HG03354 (cell line): ENCODE measurements around the gene ERBB2.
"Not testable (repeated sequence)": the region's sequence is repeated elsewhere in the genome, so short reads cannot be mapped to it uniquely, and the experiment has no call there.

ENCODE experiments used
- ATAC-seq: cut with Tn5 transposase; IDR thresholded peaks from one replicate; pipeline ENCODE4 v1.9.1; 2021; ENCODE audit warnings: mild to moderate bottlenecking; ENCODE audit not compliant: unreplicated experiment, poor library complexity, severe bottlenecking

ERBB2 gene

DNA sequence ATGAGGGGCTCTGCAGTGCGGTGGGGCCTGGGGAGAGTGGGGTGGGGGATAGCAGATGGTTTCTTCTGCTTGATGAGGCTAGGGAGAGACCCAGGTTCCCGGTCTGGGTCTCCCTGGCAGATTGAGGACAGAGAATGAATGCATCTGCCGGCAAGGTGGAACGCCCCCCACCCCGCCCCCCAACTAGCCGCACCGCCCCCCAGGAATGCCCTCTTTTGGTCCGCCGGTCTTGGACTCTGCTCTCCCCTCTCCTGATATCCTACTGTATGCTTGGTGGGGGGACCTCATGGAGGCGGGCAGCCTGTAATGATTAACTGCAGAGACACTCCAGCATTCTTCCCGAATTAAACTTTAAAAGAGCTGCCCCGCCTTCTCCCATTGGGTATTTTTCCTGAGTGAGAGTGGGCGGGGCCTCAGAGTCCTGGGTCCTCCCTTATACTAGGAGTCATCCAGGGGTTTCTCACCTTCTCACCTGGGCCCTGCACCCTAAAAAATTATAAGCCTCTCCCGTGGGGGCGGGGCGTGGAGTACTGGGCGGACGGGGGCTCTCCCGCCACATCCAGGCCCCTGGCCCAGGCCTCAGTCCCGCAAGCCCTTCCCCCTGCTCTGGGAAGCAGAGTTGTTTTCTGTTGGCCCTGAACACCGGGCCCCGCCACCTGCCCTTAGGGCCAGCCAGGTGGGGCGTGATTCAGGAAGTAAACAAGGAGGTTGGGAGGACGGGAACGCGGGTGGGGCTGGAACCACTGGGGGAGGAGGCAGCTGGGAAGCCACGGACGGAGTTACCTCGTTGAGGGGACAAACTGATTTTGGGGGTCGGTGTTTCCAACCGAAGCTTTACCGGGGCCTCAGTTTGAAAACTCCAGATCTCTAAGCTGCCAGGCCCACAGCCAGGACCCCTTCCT is 39.4 kb downstream of the ERBB2 start:
- ATAC-seq: no peak

DNA sequence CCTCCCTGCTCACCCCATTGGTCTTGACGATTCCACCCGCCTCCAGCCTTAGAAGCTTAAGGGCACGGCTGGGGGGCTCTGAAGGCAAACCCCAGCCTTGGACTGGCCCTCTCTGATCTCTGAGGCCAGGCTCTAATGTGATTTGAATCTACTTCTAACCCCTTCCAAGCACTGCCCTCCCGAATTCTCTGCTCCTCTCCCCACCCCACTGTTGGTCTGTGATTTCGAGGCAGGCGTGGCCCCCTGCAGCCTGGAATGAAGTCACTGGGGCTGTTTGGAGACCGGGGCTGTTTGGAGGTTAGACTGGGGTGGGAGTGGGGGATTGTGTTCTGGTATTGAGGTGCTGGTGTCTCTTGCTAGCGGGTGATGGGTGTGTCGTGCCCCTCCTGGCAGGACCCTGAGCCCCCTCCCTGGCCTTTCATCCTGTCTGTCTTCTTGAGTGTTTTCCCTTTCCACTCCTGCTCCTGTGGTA is 40.1 kb downstream of the ERBB2 start:
- ATAC-seq: no peak

GRCh38 chr17:39740357-39741111 is 40.7 kb downstream of the ERBB2 start:
- no peak for ATAC-seq

DNA sequence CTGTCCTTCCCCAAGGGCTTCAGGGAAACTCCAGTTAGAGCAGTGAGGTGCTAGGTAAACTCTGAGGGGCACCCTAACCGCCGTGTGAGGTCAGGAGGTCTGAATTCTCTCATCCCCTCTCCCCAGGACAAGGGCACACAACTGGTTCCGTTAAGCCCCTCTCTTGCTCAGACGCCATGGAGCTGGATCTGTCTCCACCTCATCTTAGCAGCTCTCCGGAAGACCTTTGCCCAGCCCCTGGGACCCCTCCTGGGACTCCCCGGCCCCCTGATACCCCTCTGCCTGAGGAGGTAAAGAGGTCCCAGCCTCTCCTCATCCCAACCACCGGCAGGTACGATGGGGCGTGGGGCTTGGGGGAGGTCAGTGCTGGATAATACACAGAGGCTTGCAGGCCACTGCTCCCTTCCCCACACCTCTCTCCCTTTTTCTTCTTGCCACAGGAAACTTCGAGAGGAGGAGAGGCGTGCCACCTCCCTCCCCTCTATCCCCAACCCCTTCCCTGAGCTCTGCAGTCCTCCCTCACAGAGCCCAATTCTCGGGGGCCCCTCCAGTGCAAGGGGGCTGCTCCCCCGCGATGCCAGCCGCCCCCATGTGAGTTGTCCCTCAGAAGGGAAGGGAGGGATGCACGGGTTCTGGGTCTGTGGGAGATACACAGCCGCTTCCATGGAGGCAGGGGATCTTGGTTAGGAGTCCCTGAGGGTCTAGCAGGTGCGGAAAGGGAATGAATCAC is 42.4 kb downstream of the ERBB2 start:
- ATAC-seq: no peak

DNA sequence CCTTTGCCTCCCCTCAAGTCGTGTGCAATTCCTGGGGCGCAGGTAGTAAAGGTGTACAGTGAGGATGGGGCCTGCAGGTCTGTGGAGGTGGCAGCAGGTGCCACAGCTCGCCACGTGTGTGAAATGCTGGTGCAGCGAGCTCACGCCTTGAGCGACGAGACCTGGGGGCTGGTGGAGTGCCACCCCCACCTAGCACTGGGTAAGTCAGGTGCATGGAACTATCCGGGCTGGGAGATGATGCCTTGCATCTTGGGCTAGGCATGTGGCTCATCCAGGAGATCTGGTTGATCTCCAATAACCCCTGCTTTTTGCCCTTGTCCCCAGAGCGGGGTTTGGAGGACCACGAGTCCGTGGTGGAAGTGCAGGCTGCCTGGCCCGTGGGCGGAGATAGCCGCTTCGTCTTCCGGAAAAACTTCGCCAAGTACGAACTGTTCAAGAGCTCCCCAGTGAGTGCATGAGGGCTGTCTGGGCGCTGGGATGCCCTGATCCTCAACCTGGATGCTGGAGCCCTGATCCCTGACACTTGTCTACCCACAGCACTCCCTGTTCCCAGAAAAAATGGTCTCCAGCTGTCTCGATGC is 43.1 kb downstream of the ERBB2 start:
- no peak for ATAC-seq

DNA sequence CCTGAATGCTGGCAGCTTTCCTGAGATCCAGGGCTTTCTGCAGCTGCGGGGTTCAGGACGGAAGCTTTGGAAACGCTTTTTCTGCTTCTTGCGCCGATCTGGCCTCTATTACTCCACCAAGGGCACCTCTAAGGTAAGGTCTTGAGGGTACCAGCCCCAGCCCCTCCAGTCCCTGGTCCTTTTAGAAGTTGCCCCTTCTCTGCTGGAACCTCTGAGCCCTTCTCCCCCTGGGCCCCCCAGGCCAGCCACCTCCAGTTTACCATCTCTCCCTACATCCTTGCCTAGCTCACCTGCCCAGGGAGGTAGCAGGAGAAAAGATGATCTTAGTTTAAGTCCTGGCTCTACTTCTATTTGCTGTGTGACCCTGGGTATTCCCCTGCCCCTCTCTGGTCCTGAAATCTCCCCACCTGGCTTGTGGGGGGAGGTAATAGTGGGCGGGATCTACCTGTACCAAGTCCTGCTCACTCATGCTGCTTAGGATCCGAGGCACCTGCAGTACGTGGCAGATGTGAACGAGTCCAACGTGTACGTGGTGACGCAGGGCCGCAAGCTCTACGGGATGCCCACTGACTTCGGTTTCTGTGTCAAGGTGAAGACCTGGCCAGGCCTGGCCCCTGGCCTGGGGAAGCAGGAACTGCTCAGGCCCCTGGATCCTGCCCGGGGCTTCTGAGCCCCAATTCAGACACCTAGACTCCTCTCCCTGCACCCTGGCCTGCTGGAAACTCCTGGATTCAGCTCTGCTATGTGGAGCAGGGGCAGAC is 44.4 kb downstream of the ERBB2 start:
- no peak for ATAC-seq

- ATAC-seq: no peak
These were observed 45.0 kb downstream of the ERBB2 start for GRCh38 chr17:39744836-39745215.

DNA sequence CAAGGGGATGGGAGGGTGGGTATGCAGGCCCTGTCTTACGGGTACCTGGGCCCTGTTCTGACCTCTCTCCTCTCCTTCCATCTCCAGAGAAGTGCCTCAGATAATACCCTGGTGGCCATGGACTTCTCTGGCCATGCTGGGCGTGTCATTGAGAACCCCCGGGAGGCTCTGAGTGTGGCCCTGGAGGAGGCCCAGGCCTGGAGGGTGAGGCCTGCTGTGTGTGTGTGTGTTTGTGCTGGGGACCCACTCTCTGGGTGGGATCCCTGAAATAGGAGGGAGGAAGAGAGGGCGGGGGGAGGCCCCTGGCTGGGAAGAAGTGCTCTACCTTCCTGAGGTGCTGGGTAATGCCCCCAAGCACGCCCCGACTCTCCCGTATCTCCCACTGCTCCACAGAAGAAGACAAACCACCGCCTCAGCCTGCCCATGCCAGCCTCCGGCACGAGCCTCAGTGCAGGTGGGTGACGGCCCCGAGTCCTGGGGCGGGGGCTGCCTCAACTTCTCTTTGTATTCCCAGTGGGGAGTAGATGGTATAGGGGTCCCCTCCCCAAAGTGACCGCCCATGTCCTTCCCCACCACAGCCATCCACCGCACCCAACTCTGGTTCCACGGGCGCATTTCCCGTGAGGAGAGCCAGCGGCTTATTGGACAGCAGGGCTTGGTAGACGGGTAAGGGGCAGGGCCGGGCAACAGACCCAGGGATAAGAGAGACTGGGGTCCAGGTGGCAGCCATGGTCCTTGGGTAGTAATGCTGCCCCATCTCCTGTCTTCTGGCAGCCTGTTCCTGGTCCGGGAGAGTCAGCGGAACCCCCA is 45.7 kb downstream of the ERBB2 start:
- no peak for ATAC-seq

GRCh38 chr17:39746145-39746461 is 46.2 kb downstream of the ERBB2 start:
- ATAC-seq: no peak

DNA sequence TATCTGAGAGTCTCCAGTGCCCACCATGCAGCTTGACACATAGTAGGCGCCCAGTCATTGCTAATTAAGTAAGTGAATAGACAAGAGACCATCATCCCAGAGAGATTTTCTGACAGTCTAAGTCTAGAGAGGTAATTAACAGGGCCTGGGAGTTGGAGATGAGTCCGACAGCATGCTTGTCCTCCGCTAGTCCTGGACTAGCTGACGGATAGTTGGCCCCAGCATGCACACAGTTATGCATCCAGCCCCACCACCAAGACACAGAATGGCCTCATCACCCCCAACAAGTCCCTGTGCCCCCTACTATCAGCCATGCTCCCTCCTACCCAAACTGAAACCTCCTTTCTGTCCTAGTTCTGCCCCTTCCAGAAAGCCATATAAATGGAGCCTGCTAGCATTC is 47.9 kb downstream of the ERBB2 start:
- no peak for ATAC-seq

DNA sequence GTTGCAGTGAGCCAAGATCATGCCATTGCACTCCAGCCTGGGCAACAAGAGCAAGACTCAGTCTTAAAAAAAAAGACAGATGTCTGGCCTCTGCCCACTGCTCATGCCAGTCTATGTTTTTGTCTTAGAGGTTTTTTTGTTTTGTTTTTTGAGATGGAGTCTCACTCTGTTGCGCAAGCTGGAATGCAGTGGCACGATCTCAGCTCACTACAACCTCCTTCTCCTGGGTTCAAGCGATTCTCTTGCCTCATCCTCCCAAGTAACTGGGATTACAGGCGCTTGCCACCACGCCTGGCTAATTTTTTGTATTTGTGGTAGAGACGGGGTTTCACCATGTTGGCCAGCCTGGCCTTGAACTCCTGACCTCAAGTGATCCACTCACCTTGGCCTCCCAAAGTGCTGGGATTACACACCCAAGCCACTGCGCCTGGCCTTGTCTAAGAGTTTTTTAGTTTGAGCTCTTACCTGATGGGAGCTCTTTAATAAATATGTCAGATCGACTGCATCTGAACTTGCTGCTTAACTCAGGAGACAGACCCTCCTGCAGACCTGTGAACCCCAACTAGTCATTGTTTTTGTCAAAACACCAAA is 48.7 kb downstream of the ERBB2 start:
- not testable (repeated sequence) for ATAC-seq

GRCh38 chr17:39750131-39751015 is 50.5 kb downstream of the ERBB2 start:
- no peak for ATAC-seq

- ATAC-seq: no peak
These were observed 51.2 kb downstream of the ERBB2 start for GRCh38 chr17:39751016-39751543.

DNA sequence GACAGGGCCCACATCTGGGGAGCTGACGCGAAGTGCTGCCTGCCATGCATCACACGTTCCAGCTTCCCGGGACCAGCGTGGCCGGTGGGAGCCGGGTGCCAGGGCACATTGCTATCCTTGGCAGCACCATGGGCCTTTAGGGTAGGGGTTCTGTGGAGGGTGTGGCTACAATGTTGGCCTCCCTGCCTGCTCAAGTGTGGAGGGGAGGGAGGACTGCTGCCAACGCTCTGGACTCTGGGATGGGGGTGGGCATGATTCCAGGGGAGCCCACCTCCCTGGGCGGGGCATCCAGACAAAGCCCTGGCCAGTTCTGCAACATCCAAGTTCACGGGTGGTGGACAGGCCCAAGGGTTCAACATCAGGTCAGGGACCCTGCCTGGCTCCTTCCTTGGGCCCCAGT is 51.8 kb downstream of the ERBB2 start:
- no peak for ATAC-seq

DNA sequence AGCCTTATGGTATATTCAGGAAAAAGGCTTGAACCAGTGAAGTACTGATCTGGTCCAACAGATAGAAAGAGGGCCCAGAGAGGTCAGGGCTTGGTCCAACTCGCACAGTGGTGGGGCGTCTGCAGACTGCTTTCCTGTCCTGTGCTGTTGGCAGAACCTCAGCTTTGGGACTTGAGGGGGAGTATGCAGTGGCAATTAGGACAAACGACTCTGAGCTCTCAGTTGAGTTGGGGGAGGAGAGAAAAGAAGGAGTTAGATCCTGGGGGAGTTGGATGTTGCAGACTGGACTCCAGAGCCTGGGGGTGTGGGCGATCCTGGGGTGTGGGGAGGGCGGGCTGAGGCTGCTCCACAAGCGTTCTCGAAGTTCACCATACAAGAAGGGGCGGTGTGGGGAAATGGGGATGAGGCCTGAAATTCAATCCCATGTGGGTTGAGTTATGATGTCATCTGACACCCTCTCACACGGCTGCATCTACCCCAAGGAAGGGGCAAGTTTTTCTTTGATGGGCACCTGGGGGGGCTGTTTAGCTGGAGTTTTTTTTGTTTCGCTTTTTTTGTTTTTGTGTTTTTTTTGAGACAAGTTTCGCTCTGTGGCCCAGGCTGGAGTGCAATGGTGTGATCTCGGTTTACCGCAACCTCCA is 52.5 kb downstream of the ERBB2 start:
- no peak for ATAC-seq

DNA sequence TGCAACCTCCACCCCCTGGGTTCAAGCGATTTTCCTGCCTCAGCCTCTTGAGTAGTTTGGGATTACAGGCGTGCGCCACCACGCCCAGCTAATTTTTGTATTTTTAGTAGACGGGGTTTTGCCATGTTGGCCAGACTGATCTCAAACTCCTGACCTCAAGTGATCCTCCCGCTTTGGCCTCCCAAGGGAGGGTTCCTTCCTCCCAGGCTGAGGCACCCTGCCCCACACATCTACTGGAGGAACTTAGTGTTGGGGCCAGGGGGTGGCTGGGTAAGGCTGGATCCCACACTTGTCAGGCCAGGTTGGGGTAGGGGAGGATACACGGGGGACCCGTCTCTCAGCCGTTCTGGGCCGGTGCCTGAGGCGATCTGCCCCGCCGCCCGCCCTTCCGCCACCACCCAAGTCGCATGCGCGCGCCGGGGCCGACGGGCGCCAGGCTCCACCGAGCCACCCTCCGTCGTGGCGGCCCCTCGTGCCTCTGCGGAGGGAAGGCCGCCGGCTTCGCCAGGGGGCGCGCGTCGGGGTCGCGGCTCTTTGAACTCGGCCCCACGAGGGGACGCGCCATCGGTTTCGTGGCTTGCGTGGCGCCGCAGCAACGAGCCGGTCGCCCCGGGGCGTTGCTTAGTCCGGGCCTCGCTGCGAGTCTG is 53.8 kb downstream of the ERBB2 start:
- ATAC-seq: peak; percentile 23
